Heart right ventricle (tissue), 16 donors: Measurements from ENCODE around the gene KIAA0825. TPM values are rescaled to one million over a fixed set of nuclear protein-coding genes. Genes with fewer than 3 reads are reported as not detected.

ENCODE experiments used
- ATAC-seq, 8 donors: fragments of 200-7000 bp; cut with Tn5 transposase; one replicate each; pipeline ENCODE4 v1.9.1; 2020; ENCODE audit warnings: mild to moderate bottlenecking in 8 of 8, moderate library complexity in 8 of 8, moderate number of reproducible peaks in 1 of 8
- DNase-seq, 2 donors: peaks; one replicate each; pipeline ENCODE4 v3.0.0-alpha.2; 2020
- H3K27ac ChIP-seq, 10 donors: fragments of 200-600 bp; sonication (generic) in 2 of 10; one replicate each; pipeline versions ENCODE4 v1.5.0 to v1.8.0; 2020 to 2022; ENCODE audit warnings: mild to moderate bottlenecking in 3 of 10
- H3K27me3 ChIP-seq, 7 donors: fragments of 200-600 bp; one replicate each; pipeline ENCODE4 v1.8.0; 2021 to 2022; ENCODE audit warnings: mild to moderate bottlenecking in 2 of 7
- H3K36me3 ChIP-seq, 9 donors: fragments of 200-600 bp; sonication (generic) in 1 of 9; one replicate each; pipeline versions ENCODE4 v1.5.0 to v1.8.0; 2020 to 2022; ENCODE audit warnings: mild to moderate bottlenecking in 2 of 9
- H3K4me1 ChIP-seq, 9 donors: fragments of 200-600 bp; sonication (generic) in 1 of 9; one replicate each; pipeline versions ENCODE4 v1.5.0 to v1.8.0; 2020 to 2022; ENCODE audit warnings: mild to moderate bottlenecking in 4 of 9
- H3K4me3 ChIP-seq, 10 donors: fragments of 200-600 bp; sonication (generic) in 2 of 10; one replicate each; pipeline versions ENCODE4 v1.5.0 to v1.8.0; 2020 to 2022; ENCODE audit warnings: mild to moderate bottlenecking in 7 of 10, moderate library complexity in 2 of 10
- H3K9me3 ChIP-seq, 11 donors: fragments of 200-600 bp in 10 of 11; sonication (generic) in 2 of 11; one replicate each; pipeline versions ENCODE4 v1.5.0 to v1.8.0; 2013 to 2022; ENCODE audit warnings: mild to moderate bottlenecking in 2 of 11, control low read depth in 1 of 11, moderate library complexity in 1 of 11
- CTCF ChIP-seq, 9 donors: fragments of 200-600 bp; sonication (generic) in 2 of 9; IDR thresholded peaks; one replicate each; pipeline versions ENCODE4 v1.5.0 to v1.8.0; 2021 to 2022; ENCODE audit warnings: antibody characterized with exemption in 9 of 9, mild to moderate bottlenecking in 5 of 9, moderate library complexity in 1 of 9
- WGBS, 2 donors: extraction: QIAGEN DNeasy Blood & Tissue Kit; methylation state at CpG; one replicate each; pipeline ENCODE4 v1.1.7; 2013; ENCODE audit warnings: inconsistent platforms in 1 of 2; 5-methylcytosine and 5-hydroxymethylcytosine counted together
- intact Hi-C, 10 donors: fragments of 100-400 bp; cut with DNase I; formaldehyde crosslinking; loops; one replicate each; pipeline versions ENCODE4 v1.11.1 to v1.14.2; 2022
- polyA plus RNA-seq, 2 donors: library from polyadenylated mRNA; stranded (reverse); fragments of 200-250 nt; gene quantifications; one replicate each; pipeline ENCODE4 v1.2.3, GENCODE V29; 2013
- total RNA-seq, 10 donors: library from RNA; stranded (reverse); fragmentation: NEBNext Ultra II Directional in 3 of 10; extraction: Animal tissue kit (Norgen Biotek cat#: 25700) in 3 of 10; gene quantifications; one replicate each; pipeline versions ENCODE4 v1.2.1 to v1.2.4, GENCODE V29; 2021 to 2023
- donor health status: Arrhythmogenic right ventricular cardiomyopathy.
- donor health status: ischemic (EF 13 %, LVEDD 7.1; RV severe dilation, severe dysfunction).
- donor health status: healthy with polysubstance abuse.
- donor health status: DM: no; HTN: yes; CAD: no.
- donor health status: DM: no; HTN: no; CAD: no.
- donor health status: ischemic (EF 25% LVEDD 6.9; RV normal size, moderate dysfunction).
- donor health status: ischemic (EF 25% LVEDD 5.7; RV mildly dilated, moderate dysfunction).
- donor health status: healthy.
- donor health status: DM: yes; HTN: yes; CAD: no.
- donor health status: Ischemic cardiomyopathy.
- donor health status: ischemic (EF 35%, LVEDD 5.7; RV mildly dilated, moderate dysfunction).
- donor health status: nonischemic (EF 11% LVEDD 7.7; RV severe dilation, severe dysfunction).
- donor health status: DM: yes; HTN: yes; CAD: no.
- donor health status: PGD.
- donor health status: ischemic (EF 29% LVEDD 5.4; RV normal size, mild dysfunction).
- donor health status: nonischemic (EF 23%, LVEDD 6.1; RV moderate dilation, normal function).

KIAA0825 gene
- total and polyA plus RNA-seq, 12 donors, result 0.36 to 3.5 (median 2.4) TPM

- ATAC-seq (no peak), DNase-seq (no peak)
- no peak overlapping the region for H3K4me3 ChIP-seq
- no peak for TF ChIP-seq CTCF (IDR thresholded peaks at IDR 0.05)
- H3K4me1 ChIP-seq, result no peaks in the 10 kb centered on the region
- WGBS, 2 donors, result 97% methylated on average over 1 of the region's 1 CpG
- no peaks in the 10 kb centered on the region for H3K9me3 ChIP-seq
- H3K27ac ChIP-seq, result no peak overlapping the region
- H3K27me3 ChIP-seq, result no peaks in the 10 kb centered on the region
- intact Hi-C loops, result no loop called here
- H3K36me3 ChIP-seq, result no peaks in the 10 kb centered on the region
Observed at GRCh38 chr5:94564812-94565211, 53.6 kb downstream of the KIAA0825 start.

- DNase-seq, result no peak
- Histone ChIP-seq H3K27ac (no peak overlapping the region), H3K4me3 (no peak overlapping the region), H3K4me1 (no peaks in the 10 kb centered on the region), H3K36me3 (no peaks in the 10 kb centered on the region), H3K27me3 (no peaks in the 10 kb centered on the region), H3K9me3 (no peaks in the 10 kb centered on the region)
- intact Hi-C loops, result no loop called here
- WGBS, 2 donors, result 85 to 89% methylated on average over 2 of the region's 2 CpGs
- ATAC-seq, result no peak
- no peak for TF ChIP-seq CTCF (IDR thresholded peaks at IDR 0.05)
Observed at GRCh38 chr5:94562327-94562971, 56.0 kb downstream of the KIAA0825 start.

- DNase-seq (no peak), ATAC-seq (no peak)
- Histone ChIP-seq H3K4me3 (no peak overlapping the region), H3K4me1 (no peaks in the 10 kb centered on the region), H3K9me3 (no peaks in the 10 kb centered on the region), H3K27ac (no peak overlapping the region), H3K36me3 (no peaks in the 10 kb centered on the region), H3K27me3 (no peaks in the 10 kb centered on the region)
- intact Hi-C loops, result no loop called here
- WGBS, 2 donors, result 97 to 98% methylated on average over 5 of the region's 5 CpGs
- TF ChIP-seq CTCF (IDR thresholded peaks at IDR 0.05), result no peak
Observed at GRCh38 chr5:94558028-94558427, 60.4 kb downstream of the KIAA0825 start.

GRCh38 chr5:94551858-94552257, 66.5 kb downstream of the KIAA0825 start:
- peaks cover 0 to 4% (median 0%) of the 10 kb centered on the region in 9 donors for H3K36me3 ChIP-seq
- H3K4me3 ChIP-seq, result no peak overlapping the region
- DNase-seq, result no peak
- no peaks in the 10 kb centered on the region for H3K4me1 ChIP-seq
- intact Hi-C loops, result no loop called here
- peaks cover 0 to 27% (median 8%) of the 10 kb centered on the region in 11 donors for H3K9me3 ChIP-seq
- TF ChIP-seq CTCF (IDR thresholded peaks at IDR 0.05), result no peak
- WGBS, 2 donors, result 92 to 97% methylated on average over 1 of the region's 1 CpG
- H3K27me3 ChIP-seq, result no peaks in the 10 kb centered on the region
- no peak overlapping the region for H3K27ac ChIP-seq
- ATAC-seq, result no peak
